C4-2B (cell line): Measurements from ENCODE around the gene L3MBTL4.

Experiments
- CTCF ChIP-seq: fragments of 450-650 bp; conservative IDR thresholded peaks from 2 replicates; pipeline ENCODE4 v1.5.1; 2017; ENCODE audit warnings: mild to moderate bottlenecking
- ZFX ChIP-seq: fragments of 450-650 bp; IDR thresholded peaks from 2 replicates; pipeline ENCODE4 v1.6.1; 2017

GRCh38 chr18:6434481-6434880, 19.8 kb upstream of the L3MBTL4 start:
- TF ChIP-seq CTCF: no peak
- no peak for TF ChIP-seq ZFX
